ENCODE results near the gene OVOL3.

Gene OVOL3

GRCh38 chr19:36086326-36086725, 24.6 kb upstream of the OVOL3 start:
- no peak for TF ChIP-seq CTCF (IDR thresholded peaks at IDR 0.05; ENCODE audit: low read depth, low read length, missing control alignments)
- no peak overlapping the region for H3K4me3 ChIP-seq (ENCODE audit: low read depth, low read length)
- DNase-seq (ENCODE audit: low read depth): no peak
- in situ Hi-C loops (cut with HindIII; ENCODE audit: low sequenced_read_pairs): no loop called here

GRCh38 chr19:36089847-36090246, 21.1 kb upstream of the OVOL3 start:
- no peak overlapping the region for H3K4me3 ChIP-seq (ENCODE audit: low read depth, low read length)
- in situ Hi-C loops (cut with HindIII; ENCODE audit: low sequenced_read_pairs): no loop called here
- TF ChIP-seq CTCF (IDR thresholded peaks at IDR 0.05; ENCODE audit: low read depth, low read length, missing control alignments): no peak
- DNase-seq (ENCODE audit: low read depth): no peak

- no peak for TF ChIP-seq CTCF (IDR thresholded peaks at IDR 0.05; ENCODE audit: low read depth, low read length, missing control alignments)
- H3K4me3 ChIP-seq (ENCODE audit: low read depth, low read length): no peak overlapping the region
- no peak for DNase-seq (ENCODE audit: low read depth)
- in situ Hi-C loops (cut with HindIII; ENCODE audit: low sequenced_read_pairs): no loop called here
These were observed 19.8 kb upstream of the OVOL3 start for GRCh38 chr19:36090910-36091695.

- H3K4me3 ChIP-seq (ENCODE audit: low read depth, low read length): no peak overlapping the region
- in situ Hi-C loops (cut with HindIII; ENCODE audit: low sequenced_read_pairs): no loop called here
- no peak for DNase-seq (ENCODE audit: low read depth)
- no peak for TF ChIP-seq CTCF (IDR thresholded peaks at IDR 0.05; ENCODE audit: low read depth, low read length, missing control alignments)
These were observed 18.4 kb upstream of the OVOL3 start for GRCh38 chr19:36092566-36092965.

GRCh38 chr19:36093146-36093662, 17.7 kb upstream of the OVOL3 start:
- in situ Hi-C loops (cut with HindIII; ENCODE audit: low sequenced_read_pairs): no loop called here
- no peak for DNase-seq (ENCODE audit: low read depth)
- no peak for TF ChIP-seq CTCF (IDR thresholded peaks at IDR 0.05; ENCODE audit: low read depth, low read length, missing control alignments)

GRCh38 chr19:36093687-36094086, 17.3 kb upstream of the OVOL3 start:
- in situ Hi-C loops (cut with HindIII; ENCODE audit: low sequenced_read_pairs): no loop called here
- DNase-seq (ENCODE audit: low read depth): no peak
- TF ChIP-seq CTCF (IDR thresholded peaks at IDR 0.05; ENCODE audit: low read depth, low read length, missing control alignments): no peak
- no peak overlapping the region for H3K4me3 ChIP-seq (ENCODE audit: low read depth, low read length)

More at GRCh38 chr19:36093146-36093662, 17.7 kb upstream of the OVOL3 start:
- no peak overlapping the region for H3K4me3 ChIP-seq (ENCODE audit: low read depth, low read length)
